ENCODE measurements around the gene SHROOM3. TPM values are rescaled to one million over a fixed set of nuclear protein-coding genes. Genes with fewer than 3 reads are reported as not detected.

The SHROOM3 gene
- total and polyA plus RNA-seq, 2 of the 13 experiments (the other 11 are each of a cell fraction or from before 2014, with no cell fraction given), result 0.01 TPM; not detected in 1

GRCh38 chr4:76722838-76723237 lies 287.8 kb downstream of the SHROOM3 start (continued):
- TF ChIP-seq, protein P1, sequence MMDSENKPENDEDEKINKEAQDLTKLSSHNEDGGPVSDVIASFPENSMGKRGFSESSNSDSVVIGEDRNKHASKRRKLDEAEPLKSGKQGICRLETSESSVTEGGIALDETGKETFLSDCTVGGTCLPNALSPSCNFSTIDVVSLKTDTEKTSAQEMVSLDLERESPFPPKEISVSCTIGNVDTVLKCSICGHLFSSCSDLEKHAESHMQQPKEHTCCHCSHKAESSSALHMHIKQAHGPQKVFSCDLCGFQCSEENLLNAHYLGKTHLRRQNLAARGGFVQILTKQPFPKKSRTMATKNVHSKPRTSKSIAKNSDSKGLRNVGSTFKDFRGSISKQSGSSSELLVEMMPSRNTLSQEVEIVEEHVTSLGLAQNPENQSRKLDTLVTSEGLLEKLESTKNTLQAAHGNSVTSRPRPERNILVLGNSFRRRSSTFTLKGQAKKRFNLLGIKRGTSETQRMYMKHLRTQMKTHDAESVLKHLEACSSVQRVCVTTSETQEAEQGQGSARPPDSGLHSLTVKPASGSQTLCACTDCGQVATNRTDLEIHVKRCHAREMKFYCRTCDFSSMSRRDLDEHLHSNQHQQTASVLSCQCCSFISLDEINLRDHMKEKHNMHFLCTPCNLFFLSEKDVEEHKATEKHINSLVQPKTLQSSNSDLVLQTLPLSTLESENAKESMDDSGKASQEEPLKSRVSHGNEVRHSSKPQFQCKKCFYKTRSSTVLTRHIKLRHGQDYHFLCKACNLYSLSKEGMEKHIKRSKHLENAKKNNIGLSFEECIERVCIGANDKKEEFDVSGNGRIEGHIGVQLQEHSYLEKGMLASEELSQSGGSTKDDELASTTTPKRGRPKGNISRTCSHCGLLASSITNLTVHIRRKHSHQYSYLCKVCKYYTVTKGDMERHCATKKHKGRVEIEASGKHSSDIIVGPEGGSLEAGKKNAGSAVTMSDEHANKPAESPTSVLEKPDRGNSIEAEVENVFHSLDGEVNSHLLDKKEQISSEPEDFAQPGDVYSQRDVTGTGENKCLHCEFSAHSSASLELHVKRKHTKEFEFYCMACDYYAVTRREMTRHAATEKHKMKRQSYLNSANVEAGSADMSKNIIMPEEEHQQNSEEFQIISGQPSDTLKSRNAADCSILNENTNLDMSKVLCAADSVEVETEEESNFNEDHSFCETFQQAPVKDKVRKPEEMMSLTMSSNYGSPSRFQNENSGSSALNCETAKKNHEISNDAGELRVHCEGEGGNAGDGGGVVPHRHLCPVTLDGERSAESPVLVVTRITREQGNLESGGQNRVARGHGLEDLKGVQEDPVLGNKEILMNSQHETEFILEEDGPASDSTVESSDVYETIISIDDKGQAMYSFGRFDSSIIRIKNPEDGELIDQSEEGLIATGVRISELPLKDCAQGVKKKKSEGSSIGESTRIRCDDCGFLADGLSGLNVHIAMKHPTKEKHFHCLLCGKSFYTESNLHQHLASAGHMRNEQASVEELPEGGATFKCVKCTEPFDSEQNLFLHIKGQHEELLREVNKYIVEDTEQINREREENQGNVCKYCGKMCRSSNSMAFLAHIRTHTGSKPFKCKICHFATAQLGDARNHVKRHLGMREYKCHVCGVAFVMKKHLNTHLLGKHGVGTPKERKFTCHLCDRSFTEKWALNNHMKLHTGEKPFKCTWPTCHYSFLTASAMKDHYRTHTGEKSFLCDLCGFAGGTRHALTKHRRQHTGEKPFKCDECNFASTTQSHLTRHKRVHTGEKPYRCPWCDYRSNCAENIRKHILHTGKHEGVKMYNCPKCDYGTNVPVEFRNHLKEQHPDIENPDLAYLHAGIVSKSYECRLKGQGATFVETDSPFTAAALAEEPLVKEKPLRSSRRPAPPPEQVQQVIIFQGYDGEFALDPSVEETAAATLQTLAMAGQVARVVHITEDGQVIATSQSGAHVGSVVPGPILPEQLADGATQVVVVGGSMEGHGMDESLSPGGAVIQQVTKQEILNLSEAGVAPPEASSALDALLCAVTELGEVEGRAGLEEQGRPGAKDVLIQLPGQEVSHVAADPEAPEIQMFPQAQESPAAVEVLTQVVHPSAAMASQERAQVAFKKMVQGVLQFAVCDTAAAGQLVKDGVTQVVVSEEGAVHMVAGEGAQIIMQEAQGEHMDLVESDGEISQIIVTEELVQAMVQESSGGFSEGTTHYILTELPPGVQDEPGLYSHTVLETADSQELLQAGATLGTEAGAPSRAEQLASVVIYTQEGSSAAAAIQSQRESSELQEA (CRISPR knock-in tag; IDR thresholded peaks at IDR 0.05; ENCODE audit: not compliant biosample characterization), result no peak
- TF ChIP-seq, protein P2, sequence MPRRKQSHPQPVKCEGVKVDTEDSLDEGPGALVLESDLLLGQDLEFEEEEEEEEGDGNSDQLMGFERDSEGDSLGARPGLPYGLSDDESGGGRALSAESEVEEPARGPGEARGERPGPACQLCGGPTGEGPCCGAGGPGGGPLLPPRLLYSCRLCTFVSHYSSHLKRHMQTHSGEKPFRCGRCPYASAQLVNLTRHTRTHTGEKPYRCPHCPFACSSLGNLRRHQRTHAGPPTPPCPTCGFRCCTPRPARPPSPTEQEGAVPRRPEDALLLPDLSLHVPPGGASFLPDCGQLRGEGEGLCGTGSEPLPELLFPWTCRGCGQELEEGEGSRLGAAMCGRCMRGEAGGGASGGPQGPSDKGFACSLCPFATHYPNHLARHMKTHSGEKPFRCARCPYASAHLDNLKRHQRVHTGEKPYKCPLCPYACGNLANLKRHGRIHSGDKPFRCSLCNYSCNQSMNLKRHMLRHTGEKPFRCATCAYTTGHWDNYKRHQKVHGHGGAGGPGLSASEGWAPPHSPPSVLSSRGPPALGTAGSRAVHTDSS (CRISPR knock-in tag; conservative IDR thresholded peaks at IDR 0.05), result no peak

DNA sequence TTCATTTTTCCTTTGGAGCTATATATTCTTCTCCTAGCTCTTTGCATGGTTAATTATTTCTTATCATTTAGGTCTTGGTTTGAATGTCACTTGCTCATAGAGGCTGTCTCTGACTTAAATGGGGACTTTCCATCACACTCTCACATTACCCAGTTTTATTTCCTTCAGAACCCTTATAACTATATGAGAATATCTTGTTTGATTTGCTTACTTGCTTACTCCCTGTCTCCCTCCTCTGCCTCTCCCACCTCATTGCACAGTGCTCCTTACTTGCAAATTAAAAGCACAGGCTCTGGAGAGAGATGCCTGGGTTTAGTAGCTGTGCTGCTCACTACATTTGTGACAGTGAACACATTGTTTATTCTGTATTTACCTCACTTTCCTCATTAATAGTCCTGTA lies 288.3 kb downstream of the SHROOM3 start:
- DNase-seq (ENCODE audit: low spot score) (no peak), FAIRE-seq (no peak), ATAC-seq (no peak)
- no peak overlapping the region for H3K27ac ChIP-seq (ENCODE audit: extremely low read length, insufficient read depth, low read length)
- H3K36me3 ChIP-seq (replicated peaks in 1 of 2; ENCODE audit: control insufficient read depth in 1 of 2, insufficient read depth in 2 of 2, low read length in 2 of 2), result no peaks in the 10 kb centered on the region
- no peak overlapping the region for H3K4me2 ChIP-seq (ENCODE audit: low read depth, low read length)
- H3K9ac ChIP-seq (ENCODE audit: insufficient read depth, low read depth, low read length), result no peak overlapping the region
- BruUV-seq (replicated peaks), result no TSS peak
- in situ Hi-C loops (cut with HindIII; ENCODE audit: extremely low pct_ligation_motif_present, low pct_unique_long_range_greater_than_20kb) (no loop called here), intact Hi-C loops (cut with micrococcal nuclease; ENCODE audit: unreplicated experiment) (no loop called here)
- no peaks in the 10 kb centered on the region for H3K79me2 ChIP-seq (ENCODE audit: insufficient read depth, low read length)
- H3K9me3 ChIP-seq (ENCODE audit: low read length), result no peaks in the 10 kb centered on the region
- no peaks in the 10 kb centered on the region; a peak in 1 of 5 replicates for H3K27me3 ChIP-seq (ENCODE audit: control insufficient read depth in 1 of 2, insufficient read depth in 2 of 2, low read length in 2 of 2)
- no peak for TF ChIP-seq BORCS8-MEF2B (CRISPR knock-in tag; IDR thresholded peaks at IDR 0.05)
- TF ChIP-seq MTF2 (CRISPR knock-in tag; IDR thresholded peaks at IDR 0.05; ENCODE audit: borderline replicate concordance), result no peak
- TF ChIP-seq E2F2 (CRISPR knock-in tag; IDR thresholded peaks at IDR 0.05; ENCODE audit: borderline replicate concordance), result no peak
- no peak for TF ChIP-seq DMAP1 (CRISPR knock-in tag; IDR thresholded peaks at IDR 0.05)
- TF ChIP-seq, protein P3, sequence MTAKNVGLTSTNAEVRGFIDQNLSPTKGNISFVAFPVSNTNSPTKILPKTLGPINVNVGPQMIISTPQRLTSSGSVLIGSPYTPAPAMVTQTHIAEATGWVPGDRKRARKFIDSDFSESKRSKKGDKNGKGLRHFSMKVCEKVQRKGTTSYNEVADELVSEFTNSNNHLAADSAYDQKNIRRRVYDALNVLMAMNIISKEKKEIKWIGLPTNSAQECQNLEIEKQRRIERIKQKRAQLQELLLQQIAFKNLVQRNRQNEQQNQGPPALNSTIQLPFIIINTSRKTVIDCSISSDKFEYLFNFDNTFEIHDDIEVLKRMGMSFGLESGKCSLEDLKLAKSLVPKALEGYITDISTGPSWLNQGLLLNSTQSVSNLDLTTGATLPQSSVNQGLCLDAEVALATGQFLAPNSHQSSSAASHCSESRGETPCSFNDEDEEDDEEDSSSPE (CRISPR knock-in tag; IDR thresholded peaks at IDR 0.05), result no peak
- H4K20me1 ChIP-seq (ENCODE audit: insufficient read depth, low read length), result no peaks in the 10 kb centered on the region
- CTCF ChIA-PET (ENCODE audit: low intra/inter-chr PET ratio, low total read pairs), result no interaction called here
- no peaks in the 10 kb centered on the region for H3K4me1 ChIP-seq (ENCODE audit: insufficient read depth, low read length)
- H2AFZ ChIP-seq (ENCODE audit: low read length), result no peak overlapping the region
- no peak overlapping the region for H3K4me3 ChIP-seq (replicated peaks in 1 of 3; ENCODE audit: insufficient read depth in 1 of 3, low read depth in 2 of 3, low read length in 3 of 3)
- POLR2A ChIA-PET, result no interaction called here

Data from HepG2 (cell line).